IgD-negative memory B cell (primary cell): ENCODE data around the gene URI1. TPM values are rescaled to one million over a fixed set of nuclear protein-coding genes. Genes with fewer than 3 reads are reported as not detected.
"Not testable (repeated sequence)": the region's sequence is repeated elsewhere in the genome, so short reads cannot be mapped to it uniquely, and the experiment has no call there.

Experiments
- H3K27ac Mint-ChIP-seq, 3 donors: one replicate each; pipeline ENCODE4 v1.8.0; 2020 to 2022; ENCODE audit warnings: mild to moderate bottlenecking in 3 of 3, mixed read lengths in 3 of 3, moderate library complexity in 1 of 3
- H3K27me3 Mint-ChIP-seq: one replicate; pipeline ENCODE4 v1.8.0; 2021; ENCODE audit warnings: mixed read lengths
- H3K36me3 Mint-ChIP-seq: one replicate; pipeline ENCODE4 v1.8.0; 2020; ENCODE audit warnings: mild to moderate bottlenecking, mixed read lengths
- H3K4me1 Mint-ChIP-seq, 3 donors: one replicate each; pipeline ENCODE4 v1.8.0; 2020 to 2022; ENCODE audit warnings: mixed read lengths in 3 of 3, mild to moderate bottlenecking in 1 of 3
- H3K4me3 Mint-ChIP-seq, 4 donors: one replicate each; pipeline ENCODE4 v1.8.0; 2020 to 2022; ENCODE audit warnings: mild to moderate bottlenecking in 4 of 4, mixed read lengths in 4 of 4, moderate library complexity in 3 of 4
- H3K9me3 Mint-ChIP-seq, 3 donors: one replicate each; pipeline ENCODE4 v1.8.0; 2020 to 2021; ENCODE audit warnings: mixed read lengths in 3 of 3, mild to moderate bottlenecking in 1 of 3
- polyA plus RNA-seq: library from polyadenylated mRNA; unstranded; fragments of 300-500 nt; fragmentation: Illumina TruSeq; gene quantifications from one replicate; pipeline ENCODE4 v1.2.3, GENCODE V29; 2021

URI1 gene
- 9.8 TPM for polyA plus RNA-seq

GRCh38 chr19:29941828-29942403 lies at the start of gene URI1:
URI1 (plus strand) TSS chr19:29942239; CDS start chr19:29942548, 309 bp downstream.
- Mint-ChIP-seq H3K4me3 (peak within 1 kb of the TSS; percentile 90 to 98 (median 95)), H3K4me1 (peaks cover 22 to 26% (median 24%) of the 10 kb centered on the region in 3 donors)

GRCh38 chr19:29893606-29894284 lies 48.3 kb upstream of the URI1 start:
- no peak overlapping the region for H3K4me3 Mint-ChIP-seq
- no peaks in the 10 kb centered on the region for H3K27me3 Mint-ChIP-seq
- H3K27ac Mint-ChIP-seq: no peak overlapping the region
- no peaks in the 10 kb centered on the region for H3K36me3 Mint-ChIP-seq
- H3K9me3 Mint-ChIP-seq: no peaks in the 10 kb centered on the region
- peaks cover 0 to 1% (median 1%) of the 10 kb centered on the region in 3 donors for H3K4me1 Mint-ChIP-seq

More at GRCh38 chr19:29941828-29942403, at the start of gene URI1:
- peaks cover 5% of the 10 kb centered on the region for H3K27me3 Mint-ChIP-seq
- H3K36me3 Mint-ChIP-seq: no peaks in the 10 kb centered on the region
- H3K9me3 Mint-ChIP-seq: peaks cover 0 to 2% (median 0%) of the 10 kb centered on the region in 3 donors
- peak within 1 kb of the TSS; percentile 67 to 91 (median 90) for H3K27ac Mint-ChIP-seq

GRCh38 chr19:29896802-29897201 lies 45.2 kb upstream of the URI1 start:
- Mint-ChIP-seq H3K36me3 (no peaks in the 10 kb centered on the region), H3K4me3 (no peak overlapping the region), H3K9me3 (no peaks in the 10 kb centered on the region), H3K27ac (no peak overlapping the region), H3K27me3 (no peaks in the 10 kb centered on the region), H3K4me1 (peaks cover 0 to 1% (median 1%) of the 10 kb centered on the region in 3 donors)

- Mint-ChIP-seq H3K27me3 (no peaks in the 10 kb centered on the region), H3K4me1 (peaks cover 0 to 1% (median 1%) of the 10 kb centered on the region in 3 donors), H3K9me3 (no peaks in the 10 kb centered on the region), H3K36me3 (no peaks in the 10 kb centered on the region), H3K27ac (no peak overlapping the region), H3K4me3 (no peak overlapping the region)
These were observed 44.6 kb upstream of the URI1 start for GRCh38 chr19:29897466-29897865.

- Mint-ChIP-seq H3K4me1 (no peaks in the 10 kb centered on the region), H3K36me3 (peaks cover 3% of the 10 kb centered on the region), H3K27me3 (peaks cover 6% of the 10 kb centered on the region), H3K9me3 (peaks cover 0 to 5% (median 0%) of the 10 kb centered on the region in 3 donors), H3K27ac (no peak overlapping the region), H3K4me3 (no peak overlapping the region)
These were observed 38.0 kb upstream of the URI1 start for GRCh38 chr19:29904017-29904416.

- Mint-ChIP-seq H3K4me1 (no peaks in the 10 kb centered on the region), H3K4me3 (no peak overlapping the region), H3K27ac (no peak overlapping the region), H3K27me3 (peaks cover 8% of the 10 kb centered on the region), H3K9me3 (no peaks in the 10 kb centered on the region), H3K36me3 (no peaks in the 10 kb centered on the region)
These were observed 32.8 kb upstream of the URI1 start for GRCh38 chr19:29908963-29909944.

GRCh38 chr19:29914933-29915332 lies 27.1 kb upstream of the URI1 start:
- H3K9me3 Mint-ChIP-seq: peaks cover 0 to 4% (median 0%) of the 10 kb centered on the region in 3 donors
- no peaks in the 10 kb centered on the region for H3K36me3 Mint-ChIP-seq
- peaks cover 0 to 3% (median 1%) of the 10 kb centered on the region in 3 donors for H3K4me1 Mint-ChIP-seq
- H3K27me3 Mint-ChIP-seq: peaks cover 4% of the 10 kb centered on the region
- peak overlapping the region in 1 of 3 donors; percentile 35 for H3K27ac Mint-ChIP-seq
- H3K4me3 Mint-ChIP-seq: peak overlapping the region in 1 of 4 donors; percentile 58

GRCh38 chr19:29915832-29916231 lies 26.2 kb upstream of the URI1 start:
- H3K4me1 Mint-ChIP-seq, H3K4me3 Mint-ChIP-seq, H3K27ac Mint-ChIP-seq, H3K36me3 Mint-ChIP-seq, H3K27me3 Mint-ChIP-seq, H3K9me3 Mint-ChIP-seq: not testable (repeated sequence)

GRCh38 chr19:29917911-29918310 lies 24.1 kb upstream of the URI1 start:
- peaks cover 9% of the 10 kb centered on the region for H3K27me3 Mint-ChIP-seq
- H3K4me3 Mint-ChIP-seq: peak overlapping the region in 1 of 4 donors; percentile 55
- H3K9me3 Mint-ChIP-seq: peaks cover 0 to 4% (median 0%) of the 10 kb centered on the region in 3 donors
- no peak overlapping the region for H3K27ac Mint-ChIP-seq
- H3K36me3 Mint-ChIP-seq: no peaks in the 10 kb centered on the region
- H3K4me1 Mint-ChIP-seq: peaks cover 0 to 4% (median 3%) of the 10 kb centered on the region in 3 donors

GRCh38 chr19:29918891-29919290 lies 23.1 kb upstream of the URI1 start:
- Mint-ChIP-seq H3K9me3 (peaks cover 0 to 4% (median 0%) of the 10 kb centered on the region in 3 donors), H3K36me3 (no peaks in the 10 kb centered on the region), H3K4me1 (peaks cover 0 to 4% (median 3%) of the 10 kb centered on the region in 3 donors)

GRCh38 chr19:29922972-29923371 lies 19.1 kb upstream of the URI1 start:
- no peak overlapping the region for H3K27ac Mint-ChIP-seq
- no peaks in the 10 kb centered on the region for H3K36me3 Mint-ChIP-seq
- peaks cover 0 to 5% (median 3%) of the 10 kb centered on the region in 3 donors for H3K4me1 Mint-ChIP-seq
- H3K27me3 Mint-ChIP-seq: peaks cover 16% of the 10 kb centered on the region
- H3K4me3 Mint-ChIP-seq: no peak overlapping the region
- H3K9me3 Mint-ChIP-seq: no peaks in the 10 kb centered on the region

More at GRCh38 chr19:29918891-29919290, 23.1 kb upstream of the URI1 start:
- Mint-ChIP-seq H3K4me3 (no peak overlapping the region), H3K27ac (no peak overlapping the region), H3K27me3 (peaks cover 6% of the 10 kb centered on the region)

GRCh38 chr19:29923653-29924052 lies 18.4 kb upstream of the URI1 start:
- H3K36me3 Mint-ChIP-seq: no peaks in the 10 kb centered on the region
- H3K27me3 Mint-ChIP-seq: peaks cover 16% of the 10 kb centered on the region
- H3K4me3 Mint-ChIP-seq: no peak overlapping the region
- peaks cover 3 to 5% (median 3%) of the 10 kb centered on the region in 3 donors for H3K4me1 Mint-ChIP-seq
- no peaks in the 10 kb centered on the region for H3K9me3 Mint-ChIP-seq
- no peak overlapping the region for H3K27ac Mint-ChIP-seq

GRCh38 chr19:29926031-29926430 lies 16.0 kb upstream of the URI1 start:
- H3K4me3 Mint-ChIP-seq: no peak overlapping the region
- no peak overlapping the region for H3K27ac Mint-ChIP-seq
- H3K9me3 Mint-ChIP-seq: no peaks in the 10 kb centered on the region
- peaks cover 2% of the 10 kb centered on the region for H3K36me3 Mint-ChIP-seq
- peaks cover 5 to 7% (median 7%) of the 10 kb centered on the region in 3 donors for H3K4me1 Mint-ChIP-seq
- H3K27me3 Mint-ChIP-seq: peaks cover 16% of the 10 kb centered on the region

- H3K4me3 Mint-ChIP-seq: no peak overlapping the region
- no peaks in the 10 kb centered on the region for H3K9me3 Mint-ChIP-seq
- peaks cover 2% of the 10 kb centered on the region for H3K36me3 Mint-ChIP-seq
- H3K27me3 Mint-ChIP-seq: peaks cover 18% of the 10 kb centered on the region
- peak overlapping the region in 1 of 3 donors; percentile 94 for H3K27ac Mint-ChIP-seq
- peaks cover 5 to 7% (median 7%) of the 10 kb centered on the region in 3 donors for H3K4me1 Mint-ChIP-seq
These were observed 15.2 kb upstream of the URI1 start for GRCh38 chr19:29926801-29927200.
